OCI-LY1 (cell line): ENCODE data around the gene MBD2.

ENCODE experiments used
- EZH2 ChIP-seq: fragments of 200-600 bp; sonication (generic), shearing (Covaris generic); IDR thresholded peaks from 2 replicates; pipeline ENCODE4 v1.8.0; 2017; ENCODE audit warnings: borderline replicate concordance, mixed run types, mild to moderate bottlenecking, antibody characterized with exemption, low read length, moderate library complexity, mixed read lengths
- TF ChIP-seq, protein P1 (sequence below): fragments of 200-600 bp; sonication (generic), shearing (Covaris generic); IDR thresholded peaks from 2 replicates; pipeline ENCODE4 v1.5.1; 2017; ENCODE audit warnings: mild to moderate bottlenecking, antibody characterized with exemption, low read length, moderate library complexity, mixed read lengths

DNA sequence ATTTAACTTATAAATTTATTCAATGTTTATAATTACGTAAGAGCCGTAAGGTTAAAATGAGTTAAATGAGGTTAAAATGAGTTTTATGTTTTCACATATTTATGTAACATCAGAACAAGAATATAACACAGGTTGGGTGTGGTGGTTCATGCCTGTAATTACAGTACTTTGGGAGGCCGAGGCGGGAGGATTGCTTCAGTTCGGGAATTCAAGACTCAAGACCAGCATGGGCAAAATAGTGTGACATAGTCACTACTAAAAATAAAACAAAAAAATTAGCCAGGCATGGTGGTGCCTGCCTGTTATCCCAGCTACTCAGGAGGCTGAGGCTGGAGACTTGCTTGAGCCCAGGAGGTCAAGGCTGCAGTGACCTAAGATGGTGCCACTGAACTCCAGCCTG, 9.3 kb upstream of the MBD2 start:
- TF ChIP-seq, protein P1, sequence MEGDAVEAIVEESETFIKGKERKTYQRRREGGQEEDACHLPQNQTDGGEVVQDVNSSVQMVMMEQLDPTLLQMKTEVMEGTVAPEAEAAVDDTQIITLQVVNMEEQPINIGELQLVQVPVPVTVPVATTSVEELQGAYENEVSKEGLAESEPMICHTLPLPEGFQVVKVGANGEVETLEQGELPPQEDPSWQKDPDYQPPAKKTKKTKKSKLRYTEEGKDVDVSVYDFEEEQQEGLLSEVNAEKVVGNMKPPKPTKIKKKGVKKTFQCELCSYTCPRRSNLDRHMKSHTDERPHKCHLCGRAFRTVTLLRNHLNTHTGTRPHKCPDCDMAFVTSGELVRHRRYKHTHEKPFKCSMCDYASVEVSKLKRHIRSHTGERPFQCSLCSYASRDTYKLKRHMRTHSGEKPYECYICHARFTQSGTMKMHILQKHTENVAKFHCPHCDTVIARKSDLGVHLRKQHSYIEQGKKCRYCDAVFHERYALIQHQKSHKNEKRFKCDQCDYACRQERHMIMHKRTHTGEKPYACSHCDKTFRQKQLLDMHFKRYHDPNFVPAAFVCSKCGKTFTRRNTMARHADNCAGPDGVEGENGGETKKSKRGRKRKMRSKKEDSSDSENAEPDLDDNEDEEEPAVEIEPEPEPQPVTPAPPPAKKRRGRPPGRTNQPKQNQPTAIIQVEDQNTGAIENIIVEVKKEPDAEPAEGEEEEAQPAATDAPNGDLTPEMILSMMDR: no peak
- TF ChIP-seq EZH2: no peak
